ENCODE results near the gene LSM2.
A peak's percentile ranks its signal among the peaks of the same experiment; 100 is the strongest.

The LSM2 gene

DNA sequence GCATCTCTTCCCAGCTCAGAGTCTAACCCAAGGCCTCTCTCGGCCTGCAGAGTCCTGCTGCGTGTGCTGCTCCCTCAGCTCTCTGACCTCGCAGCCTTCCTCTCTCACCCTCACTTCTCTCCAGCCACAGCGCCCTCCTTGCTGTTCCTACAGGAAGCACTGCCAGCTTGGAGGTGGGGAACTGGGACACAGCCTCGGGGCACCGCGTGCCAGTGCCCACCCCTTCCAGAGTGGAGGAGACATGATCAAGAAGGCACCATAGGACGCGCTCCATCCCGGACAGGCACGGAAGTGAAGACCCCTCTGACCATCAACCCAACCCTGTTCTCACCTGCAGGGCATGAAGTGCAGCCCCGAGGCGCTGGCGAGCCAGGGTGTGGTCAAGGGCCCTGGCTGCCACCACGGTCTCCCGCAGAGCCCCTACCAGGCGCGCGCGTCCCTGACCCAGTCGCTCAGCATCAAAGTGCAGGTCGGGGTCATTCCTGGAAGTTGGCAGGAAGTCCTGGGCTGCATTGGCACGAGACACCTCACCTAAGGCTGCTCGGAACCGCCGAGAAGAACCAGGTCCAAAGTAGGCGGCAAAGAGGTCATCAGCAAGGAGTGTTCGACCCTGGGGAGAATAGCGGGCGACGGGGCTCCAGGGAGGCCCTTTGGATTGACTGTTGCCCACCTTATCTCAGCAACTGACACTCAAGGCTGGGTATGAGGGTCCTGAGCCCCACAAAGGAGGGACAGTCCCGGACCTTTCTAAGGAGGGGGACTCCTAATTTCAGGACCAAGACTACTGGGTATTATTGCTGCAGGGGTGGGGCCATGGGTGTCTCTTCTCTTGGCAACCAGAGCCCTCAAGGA, 30.9 kb downstream of the LSM2 start:
- DNase-seq, result no peak

GRCh38 chr6:31775184-31775583, 31.6 kb downstream of the LSM2 start:
- DNase-seq, result no peak

DNA sequence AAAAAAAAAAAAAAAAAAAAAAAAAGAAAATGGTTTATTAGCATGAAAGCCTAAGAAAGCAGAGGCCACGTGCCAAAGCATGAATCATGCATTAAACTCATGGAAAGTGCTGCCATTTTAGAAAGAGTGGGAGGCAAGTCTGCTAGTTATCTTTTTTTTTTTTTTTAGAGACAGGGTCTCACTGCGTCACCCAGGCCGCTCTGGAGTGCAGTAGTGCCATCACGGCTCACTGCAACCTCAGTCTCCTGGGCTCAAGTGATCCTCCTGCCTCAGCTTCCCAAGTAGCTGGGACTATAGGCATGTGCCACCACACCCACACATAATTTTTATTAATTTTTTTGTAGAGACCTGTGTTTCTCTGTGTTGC, 34.8 kb downstream of the LSM2 start:
- peak; percentile 37 to 47 for DNase-seq

DNA sequence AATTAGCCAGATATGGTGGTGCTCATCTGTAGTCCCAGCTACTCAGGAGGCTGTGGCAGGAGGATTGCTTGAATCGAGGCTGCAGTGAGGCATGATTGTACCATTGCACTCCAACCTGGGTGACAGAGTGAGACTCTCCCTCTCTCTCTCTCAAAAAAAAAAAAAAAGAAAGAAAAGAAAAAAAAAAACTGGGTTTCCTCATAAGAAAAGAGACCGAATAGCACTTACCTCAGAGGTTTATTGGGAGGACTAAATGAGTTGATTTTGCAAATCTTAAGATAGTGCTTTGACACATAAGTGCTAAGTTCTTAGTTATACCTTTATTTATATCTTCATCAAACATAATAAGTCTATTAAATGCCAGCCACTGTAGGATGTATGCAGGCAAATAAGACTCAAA, 35.9 kb downstream of the LSM2 start:
- no peak for DNase-seq

DNA sequence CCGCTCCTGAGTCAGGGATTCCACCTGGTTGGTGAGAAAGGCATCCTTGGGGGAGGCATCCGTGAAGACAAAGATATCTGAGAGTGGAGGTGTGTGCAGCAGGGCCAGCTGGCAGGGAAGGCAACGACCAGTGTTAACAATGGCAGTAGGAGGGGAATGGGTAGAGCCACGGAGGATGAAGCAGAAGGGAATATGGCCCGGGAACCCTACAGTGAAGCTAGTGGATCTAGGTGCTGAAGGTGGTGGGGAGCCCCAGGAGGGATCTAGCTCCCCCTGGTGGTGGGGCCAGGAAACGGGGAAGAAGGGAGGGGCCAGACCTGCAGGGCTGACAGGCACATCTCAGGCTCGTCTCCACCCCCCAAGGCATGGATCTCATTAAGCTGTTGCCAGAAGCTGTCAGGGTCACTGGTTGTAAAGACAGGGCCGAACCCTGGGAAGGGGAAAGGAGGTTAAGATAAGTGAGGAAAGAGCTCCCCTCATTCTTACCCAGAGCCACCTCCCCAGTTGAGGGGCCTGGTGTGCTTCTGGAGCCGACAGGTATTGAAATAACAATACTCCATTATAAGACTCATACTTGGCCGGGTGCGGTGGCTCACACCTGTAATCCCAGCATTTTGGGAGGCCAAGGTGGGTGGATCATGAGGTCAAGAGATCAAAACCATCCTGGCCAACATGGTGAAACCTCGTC, 36.9 kb downstream of the LSM2 start:
- peak; percentile 76 to 79 for DNase-seq

DNA sequence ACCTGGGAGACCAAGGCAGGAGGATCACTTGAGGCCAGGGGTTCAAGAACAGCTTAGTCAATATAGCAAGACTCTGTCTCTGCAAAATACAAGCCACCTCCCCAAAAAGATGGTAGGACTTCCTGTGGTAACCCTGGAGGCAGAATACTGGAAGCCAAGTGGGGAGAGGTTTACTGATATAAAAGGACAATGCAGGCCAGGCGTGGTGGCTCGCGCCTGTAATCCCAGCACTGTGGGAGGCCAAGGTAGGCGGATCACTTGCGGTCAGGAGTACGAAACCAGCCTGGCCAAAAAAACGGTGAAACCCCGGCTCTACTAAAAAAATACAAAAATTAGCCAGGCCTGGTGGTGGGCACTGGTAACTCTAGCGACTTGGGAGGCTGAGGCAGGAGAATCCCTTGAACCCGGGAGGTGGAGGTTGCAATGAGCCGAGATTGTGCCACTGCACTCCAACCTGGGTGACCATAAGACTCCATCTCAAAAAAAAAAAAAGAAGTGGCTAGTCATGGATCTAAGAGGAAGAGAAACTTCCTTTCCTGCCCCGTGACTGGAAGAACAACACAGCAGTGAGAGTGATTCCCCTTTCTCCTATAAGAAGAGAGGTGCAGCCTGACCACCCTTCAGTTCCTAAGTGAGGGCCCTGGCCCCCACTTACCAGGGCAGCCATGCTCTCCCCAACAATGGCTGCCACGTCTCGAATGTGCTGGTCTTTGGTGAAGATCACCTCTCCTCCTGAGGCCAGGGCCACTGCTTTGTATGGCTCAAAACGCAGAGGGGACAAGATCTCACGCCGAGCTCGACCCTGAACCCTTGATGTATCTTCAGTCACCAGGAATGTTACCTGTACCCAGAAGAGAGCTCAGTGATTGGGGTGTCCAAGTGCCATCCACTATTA, 38.2 kb downstream of the LSM2 start:
- DNase-seq, result no peak

DNA sequence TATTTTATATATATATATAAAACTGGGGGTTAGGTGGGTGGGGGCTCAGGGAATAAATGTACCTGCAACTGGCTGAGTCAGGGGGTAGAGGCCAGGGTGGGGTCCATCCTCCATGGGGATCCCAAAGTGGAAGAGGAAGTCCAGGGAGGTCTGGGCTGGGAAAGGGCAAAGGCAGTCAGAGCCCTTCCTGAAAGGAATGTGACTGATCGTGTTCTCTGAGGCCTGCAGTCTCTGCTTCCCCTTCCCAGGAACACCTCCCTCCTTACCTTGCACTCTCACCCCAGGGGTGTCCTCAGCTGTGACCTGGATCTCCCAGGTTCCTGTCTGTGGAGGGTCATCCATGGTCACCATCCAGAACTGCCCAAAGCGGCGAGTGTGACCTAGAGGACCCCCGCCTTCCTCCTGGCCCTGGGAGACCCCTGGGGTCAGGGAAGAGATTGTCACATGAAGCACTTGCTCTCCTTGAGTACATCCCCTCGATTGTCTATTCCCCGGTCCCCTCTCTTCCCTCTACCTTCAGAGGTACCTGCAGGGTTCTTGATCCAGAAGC, 39.6 kb downstream of the LSM2 start:
- DNase-seq, result no peak

DNA sequence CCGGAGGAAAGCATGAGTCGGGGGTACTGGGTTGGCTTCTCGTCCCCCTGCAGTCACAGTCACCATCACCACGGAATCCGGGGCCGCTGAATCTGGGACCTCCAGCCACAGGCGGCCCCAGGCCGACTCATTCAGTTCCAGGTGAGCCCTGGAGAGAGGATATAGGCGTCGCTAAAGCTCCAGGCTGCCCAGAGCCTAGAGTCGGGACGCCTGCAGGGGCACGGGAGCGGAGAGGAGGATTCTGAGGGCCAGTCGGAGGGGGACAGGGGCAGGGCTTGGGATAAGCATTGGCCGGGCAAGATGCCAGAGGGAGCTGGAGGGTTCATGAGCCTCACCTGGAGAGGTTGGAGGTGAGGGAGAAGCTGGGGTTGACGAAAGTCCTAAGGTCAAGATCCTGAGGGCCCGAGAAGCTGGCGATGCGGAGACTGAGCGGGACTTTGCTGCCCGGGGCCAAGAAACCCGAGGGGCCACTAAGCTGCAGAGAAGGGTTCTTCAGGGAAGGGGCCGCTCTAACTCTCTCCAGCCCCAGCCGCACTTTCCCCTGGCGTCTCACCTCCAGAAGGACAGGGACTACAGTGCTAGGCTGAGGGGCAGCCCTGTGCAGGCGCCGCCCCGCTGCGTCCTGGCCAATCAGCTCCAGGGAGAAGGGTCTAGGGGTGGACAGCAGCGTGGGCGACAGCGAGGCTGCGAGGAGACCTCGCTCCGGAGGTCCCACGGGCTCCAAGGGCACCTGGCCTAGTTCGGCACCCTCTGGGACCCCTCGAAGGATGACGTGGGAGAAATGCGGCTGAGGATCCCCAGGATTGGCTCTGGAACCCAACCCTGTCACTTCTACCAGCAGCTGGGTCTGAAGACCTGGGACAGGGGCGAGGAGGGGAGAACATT, 40.6 kb downstream of the LSM2 start:
- DNase-seq, result no peak

GRCh38 chr6:31765559-31765909, 41.2 kb downstream of the LSM2 start:
- DNase-seq, result no peak

GRCh38 chr6:31764198-31764597, 42.6 kb downstream of the LSM2 start:
- no peak for DNase-seq

- no peak for DNase-seq
These were observed 43.2 kb downstream of the LSM2 start for GRCh38 chr6:31763619-31763940.

DNA sequence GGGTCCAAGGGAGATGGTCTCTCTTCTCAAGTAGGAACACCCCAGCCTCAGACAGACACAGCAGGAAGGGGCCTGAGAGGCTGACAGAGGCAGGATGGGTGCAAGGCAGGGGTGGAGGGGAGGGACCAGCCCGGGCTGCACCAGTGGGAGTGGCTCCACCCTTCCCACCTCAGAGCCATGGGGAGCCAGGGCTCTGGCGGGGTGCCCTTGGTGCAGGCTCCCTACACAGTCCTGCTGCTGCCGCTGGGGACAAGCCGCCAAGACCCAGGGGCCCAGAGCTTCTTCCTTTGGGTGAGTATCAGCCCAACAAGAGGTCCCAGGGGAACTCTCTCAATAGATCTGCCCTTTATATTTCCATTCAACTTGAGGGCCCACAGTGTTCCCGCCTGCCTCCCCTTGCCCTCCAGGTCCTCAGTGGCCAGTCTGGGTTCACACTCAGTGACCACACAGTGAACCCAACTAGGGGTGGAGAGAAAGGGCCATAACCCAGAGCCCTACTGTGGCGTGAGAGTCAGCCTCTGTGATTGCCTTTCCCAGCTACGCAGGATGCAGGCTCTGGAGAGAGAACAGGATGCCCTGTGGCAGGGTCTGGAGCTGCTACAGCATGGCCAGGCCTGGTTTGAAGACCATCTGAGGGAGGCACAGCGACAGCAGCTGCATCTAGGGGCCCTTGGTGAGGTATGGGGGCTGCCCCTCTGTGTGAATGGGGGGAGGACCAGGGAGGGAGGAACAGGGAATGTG, 43.7 kb downstream of the LSM2 start:
- DNase-seq, result no peak

DNA sequence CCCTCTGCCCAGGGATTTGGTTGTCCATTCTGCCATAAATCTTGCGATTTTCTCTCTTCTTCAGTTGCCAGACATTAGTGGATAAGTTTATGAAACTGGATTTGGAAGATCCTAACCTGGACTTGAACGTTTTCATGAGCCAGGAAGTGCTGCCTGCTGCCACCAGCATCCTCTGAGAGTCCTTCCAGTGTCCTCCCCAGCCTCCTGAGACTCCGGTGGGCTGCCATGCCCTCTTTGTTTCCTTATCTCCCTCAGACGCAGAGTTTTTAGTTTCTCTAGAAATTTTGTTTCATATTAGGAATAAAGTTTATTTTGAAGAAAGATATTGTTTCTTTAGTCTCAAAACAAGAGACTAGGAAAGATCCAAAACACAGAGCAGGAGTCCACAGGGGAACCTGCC, 44.4 kb downstream of the LSM2 start, which contains the start of gene SAPCD1:
Gene SAPCD1, plus strand, starts transcription at position 301 of the 400 bp plus-strand sequence. CDS start 399 bp downstream, outside the sequence.
- no peak for DNase-seq

DNA sequence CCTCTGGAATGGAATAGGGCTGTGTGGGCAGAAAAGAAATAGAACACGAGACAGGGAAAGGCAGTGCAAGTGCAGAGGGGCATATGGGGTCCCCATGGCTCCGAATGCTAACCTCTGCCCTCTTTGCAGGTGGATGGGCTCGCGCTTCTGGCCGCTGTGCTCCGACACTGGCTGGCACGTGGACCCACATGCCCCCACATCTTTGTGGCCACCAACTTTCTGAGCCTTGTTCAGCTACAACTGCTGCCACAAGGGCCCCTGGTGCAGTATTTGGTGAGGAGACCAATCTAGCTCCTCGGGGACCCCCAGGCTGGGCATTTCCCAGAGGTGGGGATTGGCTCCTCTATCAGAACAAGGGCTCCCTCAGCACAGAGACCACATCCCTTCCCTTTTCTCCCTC, 45.4 kb downstream of the LSM2 start:
- DNase-seq, result no peak

DNA sequence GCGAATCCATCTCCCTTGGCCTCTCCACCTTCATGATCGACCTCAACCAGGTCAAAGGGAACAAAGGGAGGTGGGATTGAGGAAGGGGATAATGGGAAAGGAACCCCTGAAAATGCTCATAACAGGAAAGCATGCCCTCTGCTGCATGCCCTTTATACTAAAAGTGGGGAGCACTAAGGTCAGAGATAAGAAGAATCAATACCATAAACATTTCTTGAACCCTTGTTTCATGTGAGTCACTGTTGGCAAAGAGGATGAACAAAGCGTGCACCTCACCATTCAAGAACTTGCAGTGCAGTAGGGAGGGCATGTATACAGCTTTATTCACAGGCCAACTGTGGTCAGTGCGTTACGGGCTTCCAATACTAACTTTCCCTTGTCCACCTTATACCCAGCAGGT, 46.0 kb downstream of the LSM2 start:
- no peak for DNase-seq

DNA sequence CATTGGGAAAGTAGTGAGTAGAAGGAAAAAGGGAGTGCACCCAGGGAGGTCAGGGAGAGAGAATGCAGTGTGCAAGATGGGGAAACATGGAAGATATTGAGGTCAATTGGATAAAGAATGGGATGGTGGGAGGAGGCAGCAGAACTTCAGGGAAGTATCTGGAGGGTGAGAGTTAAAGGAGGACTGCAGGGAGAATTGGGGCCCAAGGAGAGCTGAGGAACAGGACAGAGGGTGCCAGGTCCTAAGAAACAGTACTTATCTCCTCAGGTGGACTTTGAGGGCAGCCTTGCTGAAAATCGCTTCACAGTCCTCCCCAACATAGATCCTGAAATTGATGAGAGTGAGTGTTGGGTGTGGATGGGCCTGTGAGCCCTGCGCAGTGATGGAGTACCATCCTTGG, 48.5 kb downstream of the LSM2 start:
- no peak for DNase-seq

GRCh38 chr6:31752739-31753319, 53.9 kb downstream of the LSM2 start:
- DNase-seq, result no peak

DNA sequence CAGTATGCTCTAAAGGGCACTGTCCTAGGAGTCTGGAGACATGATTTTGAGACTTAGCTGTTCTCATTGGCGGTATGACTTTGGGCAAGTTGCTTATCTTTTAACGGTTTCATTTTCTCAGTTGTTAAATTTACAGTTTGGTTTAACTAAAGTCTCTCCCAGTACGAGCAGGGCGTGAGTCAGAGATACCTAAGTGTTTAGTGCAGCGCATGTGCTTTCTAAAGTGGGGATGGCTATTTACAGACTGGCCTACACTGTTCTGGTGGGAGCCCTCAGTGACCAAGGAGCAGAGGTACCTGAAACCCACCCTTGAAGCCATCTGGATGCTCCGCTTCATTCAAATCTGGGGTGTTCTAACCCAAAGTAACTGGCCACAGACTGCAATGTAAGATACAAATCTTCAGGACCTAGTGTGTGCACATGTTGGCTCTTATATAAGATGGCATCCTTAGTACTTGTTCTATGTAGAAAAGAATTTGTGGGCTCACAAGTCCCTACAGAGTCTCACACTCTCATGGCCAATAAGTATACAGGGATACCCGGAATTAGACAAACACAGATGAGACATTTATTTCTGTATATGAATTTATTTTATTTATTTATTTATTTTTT, 56.2 kb downstream of the LSM2 start:
- DNase-seq, result no peak

GRCh38 chr6:31749301-31750036, 57.3 kb downstream of the LSM2 start:
- no peak for DNase-seq
